Occipital lobe (tissue), 2 donors: ENCODE data around the gene KRTAP13-1. TPM values are rescaled to one million over a fixed set of nuclear protein-coding genes. Genes with fewer than 3 reads are reported as not detected.

ENCODE experiments used
- small RNA-seq: library from RNA; depleted of rRNA; stranded (forward); fragments of <200 nt; gene quantifications from one replicate; pipeline ENCODE3, GENCODE V24; 2014
- total RNA-seq: library from RNA; depleted of rRNA; stranded (reverse); fragments of >200 nt; gene quantifications from one replicate; pipeline ENCODE4 v1.2.3, GENCODE V29; 2014

The KRTAP13-1 gene
- total RNA-seq, 1 donor from 2014 or later, result not detected

Small RNA genes within 50 kb of the gene (small RNA-seq; reads per million reads assigned to genes)
- gene KRTAP23-1, result not detected
- not detected for gene MIR4327

Other genes starting within 250 kb of the KRTAP13-1 start
- gene CLDN17, start 229.2 kb upstream of the KRTAP13-1 start, total RNA-seq, result not detected
- not detected for gene CLDN8, start 179.9 kb upstream of the KRTAP13-1 start, total RNA-seq
- not detected for gene KRTAP24-1, start 113.1 kb upstream of the KRTAP13-1 start, total RNA-seq
- gene KRTAP25-1, start 106.5 kb upstream of the KRTAP13-1 start, total RNA-seq, result not detected
- gene KRTAP26-1, start 75.7 kb upstream of the KRTAP13-1 start, total RNA-seq, result not detected
- not detected for gene KRTAP27-1, start 58.3 kb upstream of the KRTAP13-1 start, total RNA-seq
- not detected for gene KRTAP23-1, start 47.4 kb upstream of the KRTAP13-1 start, total RNA-seq
- not detected for gene KRTAP13-2, start 23.8 kb upstream of the KRTAP13-1 start, total RNA-seq
- gene KRTAP13-3, start 29.9 kb downstream of the KRTAP13-1 start, total RNA-seq, result not detected
- not detected for gene KRTAP13-4, start 34.2 kb downstream of the KRTAP13-1 start, total RNA-seq
- gene KRTAP15-1, start 44.2 kb downstream of the KRTAP13-1 start, total RNA-seq, result not detected
- not detected for gene KRTAP19-1, start 84.3 kb downstream of the KRTAP13-1 start, total RNA-seq
- not detected for gene KRTAP19-2, start 91.4 kb downstream of the KRTAP13-1 start, total RNA-seq
- gene KRTAP19-3, start 96.0 kb downstream of the KRTAP13-1 start, total RNA-seq, result not detected
- not detected for gene KRTAP19-4, start 101.1 kb downstream of the KRTAP13-1 start, total RNA-seq
- not detected for gene KRTAP19-5, start 106.1 kb downstream of the KRTAP13-1 start, total RNA-seq
- not detected for gene KRTAP19-6, start 145.8 kb downstream of the KRTAP13-1 start, total RNA-seq
- not detected for gene KRTAP19-7, start 165.3 kb downstream of the KRTAP13-1 start, total RNA-seq
- gene KRTAP22-2, start 194.4 kb downstream of the KRTAP13-1 start, total RNA-seq, result not detected
- not detected for gene KRTAP6-3, start 196.4 kb downstream of the KRTAP13-1 start, total RNA-seq
- gene KRTAP6-2, start 202.9 kb downstream of the KRTAP13-1 start, total RNA-seq, result not detected
- gene KRTAP22-1, start 205.1 kb downstream of the KRTAP13-1 start, total RNA-seq, result not detected
- gene KRTAP6-1, start 217.9 kb downstream of the KRTAP13-1 start, total RNA-seq, result not detected
- not detected for gene KRTAP20-1, start 220.4 kb downstream of the KRTAP13-1 start, total RNA-seq
- gene KRTAP20-4, start 224.6 kb downstream of the KRTAP13-1 start, total RNA-seq, result not detected
- not detected for gene KRTAP20-2, start 239.2 kb downstream of the KRTAP13-1 start, total RNA-seq
- gene KRTAP20-3, start 246.8 kb downstream of the KRTAP13-1 start, total RNA-seq, result not detected